Mesothelial cell of epicardium (in vitro differentiated cells): ENCODE results near the gene PHACTR3. TPM values are rescaled to one million over a fixed set of nuclear protein-coding genes. Genes with fewer than 3 reads are reported as not detected.

Source experiments
- DNase-seq, 2 experiments: peaks; one replicate each; pipeline ENCODE4 v3.0.0; 2021; ENCODE audit warnings: low spot score in 2 of 2; ENCODE audit not compliant: unreplicated experiment in 2 of 2
- H3K27ac Mint-ChIP-seq: 2 replicates; pipeline ENCODE4 v1.8.0; 2021; ENCODE audit warnings: mixed read lengths
- H3K27me3 Mint-ChIP-seq: 2 replicates; pipeline ENCODE4 v1.8.0; 2021; ENCODE audit warnings: low read depth, mixed read lengths
- H3K36me3 Mint-ChIP-seq: 2 replicates; pipeline ENCODE4 v1.8.0; 2021; ENCODE audit warnings: mixed read lengths
- H3K4me1 Mint-ChIP-seq: 2 replicates; pipeline ENCODE4 v1.8.0; 2021; ENCODE audit warnings: mixed read lengths
- H3K4me3 Mint-ChIP-seq: 2 replicates; pipeline ENCODE4 v1.8.0; 2021; ENCODE audit warnings: mild to moderate bottlenecking, moderate library complexity, mixed read lengths
- H3K9me3 Mint-ChIP-seq: 2 replicates; pipeline ENCODE4 v1.8.0; 2021; ENCODE audit warnings: mixed read lengths
- CTCF ChIP-seq: fragments of 200-600 bp; sonication (generic); IDR thresholded peaks from one replicate; pipeline ENCODE4 v1.5.0; 2021; ENCODE audit warnings: antibody characterized with exemption; ENCODE audit not compliant: unreplicated experiment
- total RNA-seq: library from RNA; stranded (reverse); gene quantifications from 3 replicates; pipeline ENCODE4 v1.2.1, GENCODE V29; 2021

The PHACTR3 gene
- total RNA-seq, 1 donor from 2014 or later = 0.16 TPM

- TF ChIP-seq CTCF = no peak
- Mint-ChIP-seq H3K36me3 (no peaks in the 10 kb centered on the region), H3K9me3 (peaks cover 52% of the 10 kb centered on the region), H3K27ac (no peak overlapping the region), H3K4me1 (no peaks in the 10 kb centered on the region), H3K27me3 (no peaks in the 10 kb centered on the region), H3K4me3 (no peak overlapping the region)
- no peak for DNase-seq
Observed at GRCh38 chr20:59673288-59673997, 69.1 kb downstream of the PHACTR3 start.

GRCh38 chr20:59673998-59674445 is 69.7 kb downstream of the PHACTR3 start:
- H3K27me3 Mint-ChIP-seq = no peaks in the 10 kb centered on the region
- peaks cover 55% of the 10 kb centered on the region for H3K9me3 Mint-ChIP-seq
- TF ChIP-seq CTCF = no peak
- H3K27ac Mint-ChIP-seq = no peak overlapping the region
- no peak overlapping the region for H3K4me3 Mint-ChIP-seq
- DNase-seq = no peak
- no peaks in the 10 kb centered on the region for H3K36me3 Mint-ChIP-seq
- H3K4me1 Mint-ChIP-seq = no peaks in the 10 kb centered on the region

GRCh38 chr20:59676126-59676850 is 71.9 kb downstream of the PHACTR3 start:
- no peak overlapping the region for H3K4me3 Mint-ChIP-seq
- DNase-seq = no peak
- H3K27me3 Mint-ChIP-seq = no peaks in the 10 kb centered on the region
- no peak for TF ChIP-seq CTCF
- H3K9me3 Mint-ChIP-seq = peaks cover 56% of the 10 kb centered on the region
- H3K4me1 Mint-ChIP-seq = no peaks in the 10 kb centered on the region
- H3K36me3 Mint-ChIP-seq = no peaks in the 10 kb centered on the region
- H3K27ac Mint-ChIP-seq = no peak overlapping the region

GRCh38 chr20:59676851-59677182 is 72.5 kb downstream of the PHACTR3 start:
- no peaks in the 10 kb centered on the region for H3K36me3 Mint-ChIP-seq
- no peak overlapping the region for H3K27ac Mint-ChIP-seq
- H3K4me3 Mint-ChIP-seq = no peak overlapping the region
- TF ChIP-seq CTCF = no peak
- H3K9me3 Mint-ChIP-seq = peaks cover 57% of the 10 kb centered on the region
- no peak for DNase-seq
- no peaks in the 10 kb centered on the region for H3K27me3 Mint-ChIP-seq
- no peaks in the 10 kb centered on the region for H3K4me1 Mint-ChIP-seq

GRCh38 chr20:59677586-59677985 is 73.2 kb downstream of the PHACTR3 start:
- Mint-ChIP-seq H3K4me1 (no peaks in the 10 kb centered on the region), H3K27me3 (no peaks in the 10 kb centered on the region), H3K9me3 (peaks cover 60% of the 10 kb centered on the region), H3K36me3 (no peaks in the 10 kb centered on the region), H3K27ac (no peak overlapping the region), H3K4me3 (no peak overlapping the region)
- no peak for DNase-seq
- TF ChIP-seq CTCF = no peak
